ENCODE measurements around the gene ANKRD24. TPM values are rescaled to one million over a fixed set of nuclear protein-coding genes. Genes with fewer than 3 reads are reported as not detected.

ANKRD24 gene
- total and polyA plus RNA-seq, 7 donors = 0.36 to 1.2 (median 0.72) TPM; not detected in 1

DNA sequence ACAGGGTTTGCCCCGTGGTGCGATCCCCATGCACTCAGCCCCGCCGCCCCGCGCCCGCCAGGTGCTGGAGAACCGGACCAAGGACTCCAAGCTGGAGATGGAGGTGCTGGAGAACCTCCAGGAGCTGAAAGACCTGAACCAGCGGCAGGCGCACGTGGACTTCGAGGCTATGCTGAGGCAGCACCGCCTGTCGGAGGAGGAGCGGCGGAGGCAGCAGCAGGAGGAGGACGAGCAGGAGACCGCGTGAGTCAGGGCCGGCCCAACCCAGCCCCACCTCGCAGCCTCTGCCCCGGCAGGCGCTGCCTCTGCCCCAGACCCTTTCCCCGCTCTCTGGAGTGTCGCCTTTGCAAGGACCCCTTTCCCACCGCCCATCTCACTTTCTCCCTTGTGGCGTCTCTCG is 75.7 kb downstream of the ANKRD24 start:
- no peak overlapping the region for H3K27ac ChIP-seq

GRCh38 chr19:4260613-4261191 is 78.2 kb downstream of the ANKRD24 start:
- H3K27me3 ChIP-seq = no peaks in the 10 kb centered on the region
- no peak overlapping the region for H3K27ac ChIP-seq
- intact Hi-C loops (cut with DNase I) = no loop called here
- H3K9me3 ChIP-seq = peaks cover 0 to 3% (median 0%) of the 10 kb centered on the region in 4 donors
- no peaks in the 10 kb centered on the region for H3K4me1 ChIP-seq
- H3K36me3 ChIP-seq = peaks cover 0 to 98% (median 52%) of the 10 kb centered on the region in 4 donors
- 91 to 95% methylated on average over 11 of the region's 11 CpGs for WGBS, 2 donors
- TF ChIP-seq EP300 (IDR thresholded peaks at IDR 0.05) (no peak), POLR2A (IDR thresholded peaks at IDR 0.05) (no peak), POLR2AphosphoS5 (IDR thresholded peaks at IDR 0.05) (no peak)
- TF ChIP-seq, protein P1, sequence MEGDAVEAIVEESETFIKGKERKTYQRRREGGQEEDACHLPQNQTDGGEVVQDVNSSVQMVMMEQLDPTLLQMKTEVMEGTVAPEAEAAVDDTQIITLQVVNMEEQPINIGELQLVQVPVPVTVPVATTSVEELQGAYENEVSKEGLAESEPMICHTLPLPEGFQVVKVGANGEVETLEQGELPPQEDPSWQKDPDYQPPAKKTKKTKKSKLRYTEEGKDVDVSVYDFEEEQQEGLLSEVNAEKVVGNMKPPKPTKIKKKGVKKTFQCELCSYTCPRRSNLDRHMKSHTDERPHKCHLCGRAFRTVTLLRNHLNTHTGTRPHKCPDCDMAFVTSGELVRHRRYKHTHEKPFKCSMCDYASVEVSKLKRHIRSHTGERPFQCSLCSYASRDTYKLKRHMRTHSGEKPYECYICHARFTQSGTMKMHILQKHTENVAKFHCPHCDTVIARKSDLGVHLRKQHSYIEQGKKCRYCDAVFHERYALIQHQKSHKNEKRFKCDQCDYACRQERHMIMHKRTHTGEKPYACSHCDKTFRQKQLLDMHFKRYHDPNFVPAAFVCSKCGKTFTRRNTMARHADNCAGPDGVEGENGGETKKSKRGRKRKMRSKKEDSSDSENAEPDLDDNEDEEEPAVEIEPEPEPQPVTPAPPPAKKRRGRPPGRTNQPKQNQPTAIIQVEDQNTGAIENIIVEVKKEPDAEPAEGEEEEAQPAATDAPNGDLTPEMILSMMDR (IDR thresholded peaks at IDR 0.05) = no peak
- H3K4me3 ChIP-seq = no peak overlapping the region
- DNase-seq = no peak

More for the DNA sequence above, 75.7 kb downstream of the ANKRD24 start:
- H3K36me3 ChIP-seq = peaks cover 14 to 100% (median 70%) of the 10 kb centered on the region in 4 donors
- H3K27me3 ChIP-seq = no peaks in the 10 kb centered on the region
- H3K4me3 ChIP-seq = no peak overlapping the region
- H3K9me3 ChIP-seq = peaks cover 0 to 3% (median 0%) of the 10 kb centered on the region in 4 donors
- WGBS, 2 donors = 95 to 96% methylated on average over 28 of the region's 28 CpGs
- intact Hi-C loops (cut with DNase I) = no loop called here
- TF ChIP-seq, protein P1 (IDR thresholded peaks at IDR 0.05) = no peak
- TF ChIP-seq POLR2A (IDR thresholded peaks at IDR 0.05) (no peak), POLR2AphosphoS5 (IDR thresholded peaks at IDR 0.05) (no peak), EP300 (IDR thresholded peaks at IDR 0.05) (no peak)
- H3K4me1 ChIP-seq = no peaks in the 10 kb centered on the region
- no peak for DNase-seq

- 57 to 71% methylated on average over 4 of the region's 4 CpGs for WGBS, 2 donors
- H3K36me3 ChIP-seq = peaks cover 13 to 91% (median 38%) of the 10 kb centered on the region in 4 donors
- no peaks in the 10 kb centered on the region for H3K4me1 ChIP-seq
- no peaks in the 10 kb centered on the region for H3K9me3 ChIP-seq
- H3K27ac ChIP-seq = no peak overlapping the region
- TF ChIP-seq EP300 (IDR thresholded peaks at IDR 0.05) = no peak
- TF ChIP-seq POLR2AphosphoS5 (IDR thresholded peaks at IDR 0.05) = no peak
- no peak for TF ChIP-seq POLR2A (IDR thresholded peaks at IDR 0.05)
- TF ChIP-seq, protein P1 (IDR thresholded peaks at IDR 0.05) = no peak
- H3K4me3 ChIP-seq = no peak overlapping the region
- H3K27me3 ChIP-seq = no peaks in the 10 kb centered on the region
- DNase-seq = no peak
- intact Hi-C loops (cut with DNase I) = no loop called here
Observed at GRCh38 chr19:4264812-4265211, 82.3 kb downstream of the ANKRD24 start.

- intact Hi-C loops (cut with DNase I) = loop anchor here (2.0 kb wide), 1 partner anchor 86 kb away; no protein-coding TSS in a partner anchor
- no peak overlapping the region for H3K4me3 ChIP-seq
- TF ChIP-seq EP300 (IDR thresholded peaks at IDR 0.05) (no peak), POLR2A (IDR thresholded peaks at IDR 0.05) (no peak), POLR2AphosphoS5 (IDR thresholded peaks at IDR 0.05) (no peak)
- TF ChIP-seq, protein P1 (IDR thresholded peaks at IDR 0.05) = no peak
- H3K27me3 ChIP-seq = no peaks in the 10 kb centered on the region
- 89 to 92% methylated on average over 18 of the region's 18 CpGs for WGBS, 2 donors
- no peak for DNase-seq
- H3K9me3 ChIP-seq = no peaks in the 10 kb centered on the region
- H3K36me3 ChIP-seq = peaks cover 13 to 90% (median 32%) of the 10 kb centered on the region in 4 donors
- no peaks in the 10 kb centered on the region for H3K4me1 ChIP-seq
- H3K27ac ChIP-seq = no peak overlapping the region
Observed at GRCh38 chr19:4266253-4267000, 83.9 kb downstream of the ANKRD24 start.
